GM19324 (cell line): ENCODE results near the gene APPBP2.
"Not testable (repeated sequence)": the region's sequence is repeated elsewhere in the genome, so short reads cannot be mapped to it uniquely, and the experiment has no call there.

ENCODE experiments used
- ATAC-seq: cut with Tn5 transposase; IDR thresholded peaks from one replicate; pipeline ENCODE4 v1.9.1; 2021; ENCODE audit warnings: mild to moderate bottlenecking, moderate library complexity; ENCODE audit not compliant: unreplicated experiment, low FRiP score

The APPBP2 gene

DNA sequence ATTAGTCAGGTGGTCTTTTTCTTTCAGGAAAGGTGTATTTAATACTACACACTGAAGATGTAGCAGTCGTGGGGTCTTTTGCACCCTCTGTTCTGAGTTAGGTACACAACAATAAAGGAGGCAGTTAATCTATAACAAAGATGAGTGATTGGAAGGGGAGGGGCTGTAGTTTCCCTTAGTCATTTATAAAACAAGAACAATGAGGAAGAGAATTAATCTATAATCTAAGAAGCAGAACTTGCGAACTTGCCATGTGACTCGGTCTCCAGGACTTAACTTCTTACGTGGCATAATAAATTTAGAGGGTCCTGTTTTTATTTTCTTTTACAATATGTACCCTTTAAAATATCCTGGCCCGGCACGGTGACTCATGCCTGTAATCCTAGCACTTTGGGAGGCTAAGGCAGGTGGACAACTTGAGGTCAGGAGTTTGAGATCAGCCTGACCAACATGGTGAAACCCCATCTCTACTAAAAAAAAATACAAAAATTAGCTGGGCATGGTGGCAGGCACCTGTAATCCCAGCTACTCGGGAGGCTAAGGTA lies 8.6 kb upstream of the APPBP2 start:
- ATAC-seq: no peak

DNA sequence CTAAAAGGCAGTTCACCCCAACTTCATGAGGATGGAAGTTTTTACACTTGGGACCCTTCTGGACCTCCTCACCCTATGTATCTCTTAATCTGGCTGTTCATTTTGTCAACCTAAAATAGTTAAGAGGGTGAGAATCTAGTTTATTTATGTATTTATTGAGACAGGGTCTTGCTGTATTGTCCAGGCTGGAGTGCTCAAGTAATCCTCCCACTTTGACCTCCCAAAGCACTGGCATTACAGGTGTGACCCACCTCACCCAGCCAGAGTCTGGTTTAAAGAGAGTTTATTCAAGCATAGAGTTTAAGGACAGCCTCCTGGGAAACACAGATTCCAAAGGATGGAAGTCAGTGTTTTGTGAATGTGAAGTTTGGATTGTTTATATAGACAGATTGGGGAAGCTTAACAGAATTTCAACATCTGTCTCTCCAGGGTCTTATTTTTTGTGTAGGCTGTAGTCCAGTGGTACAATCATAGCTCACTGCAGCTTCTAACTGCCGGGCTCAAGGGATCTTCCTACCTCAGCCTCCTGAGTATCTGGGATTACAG lies 8.0 kb upstream of the APPBP2 start:
- no peak for ATAC-seq

DNA sequence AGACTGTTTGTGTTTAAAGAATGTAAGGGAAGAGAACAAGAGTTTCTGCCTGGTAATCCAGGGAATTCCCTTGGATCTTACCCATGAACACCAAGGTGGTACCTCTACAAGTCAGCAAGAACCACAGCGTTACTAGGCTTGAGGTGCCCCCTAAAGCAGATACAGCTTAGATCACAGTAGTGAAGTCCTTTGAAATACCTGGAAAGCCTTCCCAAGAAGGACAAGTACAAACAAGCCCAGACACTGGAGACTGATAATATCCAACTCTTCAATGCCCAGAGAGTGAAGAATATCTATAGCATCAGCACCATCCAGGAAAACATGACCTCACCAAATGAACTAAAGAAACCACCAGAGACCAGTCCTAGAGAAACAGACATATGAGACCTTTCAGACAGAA lies 3.8 kb upstream of the APPBP2 start:
- no peak for ATAC-seq

DNA sequence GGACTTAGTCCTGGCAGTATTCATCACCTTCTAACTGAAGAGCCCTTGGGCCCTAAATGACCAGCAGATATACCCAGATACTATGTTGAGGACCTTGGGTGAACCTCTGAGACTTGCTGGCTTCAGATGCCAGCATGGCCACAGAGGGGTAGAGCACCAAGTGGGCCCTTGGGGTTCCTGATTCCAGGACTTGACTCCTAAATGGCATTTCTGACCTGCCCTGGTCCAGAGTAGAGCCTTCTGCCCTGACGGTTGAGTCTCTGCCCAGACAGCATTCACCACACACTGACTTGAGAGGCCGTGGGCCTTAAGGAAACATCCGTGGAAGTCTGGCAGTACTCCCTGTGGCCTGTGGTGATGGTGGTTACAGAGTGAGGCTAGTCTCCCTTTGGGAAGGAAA lies 2.8 kb upstream of the APPBP2 start:
- ATAC-seq: no peak

DNA sequence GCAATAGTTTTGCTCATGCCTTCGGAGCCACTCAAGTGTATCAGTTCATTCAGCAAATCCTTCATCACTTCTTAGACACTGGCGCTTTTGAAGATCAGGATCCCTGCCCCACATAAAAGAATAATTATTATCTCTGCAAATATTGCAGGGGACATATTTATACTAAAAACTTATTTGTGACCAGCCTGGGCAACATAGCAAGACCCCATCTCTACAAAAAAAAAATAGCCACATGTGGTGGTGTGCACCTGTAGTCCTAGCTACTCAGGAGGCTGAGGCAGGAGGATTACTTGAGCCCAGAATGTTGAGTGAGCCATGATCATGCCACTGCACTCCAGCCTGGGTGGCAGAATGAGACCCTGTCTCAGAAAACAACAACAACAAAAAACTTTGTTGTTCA lies 1.7 kb upstream of the APPBP2 start:
- no peak for ATAC-seq

DNA sequence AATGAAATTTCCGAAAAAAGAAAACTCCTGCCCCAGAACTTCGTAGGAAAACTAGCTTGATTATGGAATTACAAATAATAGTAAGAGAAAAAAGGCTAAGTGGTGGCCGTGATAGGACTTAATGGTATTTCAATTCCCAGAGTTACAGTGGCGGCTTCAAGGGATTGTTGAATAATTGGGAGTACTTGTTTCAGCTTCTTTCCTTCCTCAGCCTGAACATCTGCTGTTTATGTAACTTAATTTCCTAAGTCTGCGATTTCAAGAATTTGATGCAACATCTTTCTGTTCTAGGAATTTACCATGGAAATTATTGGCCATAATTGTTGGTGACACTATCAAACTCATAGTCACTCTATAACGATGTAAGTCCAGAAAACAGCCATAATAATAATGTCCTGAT lies 684 bp upstream of the APPBP2 start:
- ATAC-seq: no peak

DNA sequence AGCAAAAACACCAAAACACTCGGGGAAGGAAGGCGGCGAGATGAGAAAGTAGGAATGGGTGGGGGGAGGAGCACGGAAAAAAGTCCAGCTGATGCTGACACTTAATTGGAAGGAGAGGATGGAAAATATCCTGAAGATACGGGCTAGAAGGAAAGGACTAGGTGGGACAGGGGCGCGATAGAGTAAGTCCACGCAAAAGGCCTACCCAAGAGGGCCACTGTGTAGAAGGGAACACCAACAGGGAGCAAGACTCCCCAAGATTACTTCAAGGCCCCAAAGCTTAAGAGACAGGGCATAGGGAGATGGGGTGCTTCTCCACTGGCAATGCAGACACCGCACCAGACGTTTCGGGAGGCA lies 736 bp downstream of the APPBP2 start:
- ATAC-seq: peak; percentile 7

DNA sequence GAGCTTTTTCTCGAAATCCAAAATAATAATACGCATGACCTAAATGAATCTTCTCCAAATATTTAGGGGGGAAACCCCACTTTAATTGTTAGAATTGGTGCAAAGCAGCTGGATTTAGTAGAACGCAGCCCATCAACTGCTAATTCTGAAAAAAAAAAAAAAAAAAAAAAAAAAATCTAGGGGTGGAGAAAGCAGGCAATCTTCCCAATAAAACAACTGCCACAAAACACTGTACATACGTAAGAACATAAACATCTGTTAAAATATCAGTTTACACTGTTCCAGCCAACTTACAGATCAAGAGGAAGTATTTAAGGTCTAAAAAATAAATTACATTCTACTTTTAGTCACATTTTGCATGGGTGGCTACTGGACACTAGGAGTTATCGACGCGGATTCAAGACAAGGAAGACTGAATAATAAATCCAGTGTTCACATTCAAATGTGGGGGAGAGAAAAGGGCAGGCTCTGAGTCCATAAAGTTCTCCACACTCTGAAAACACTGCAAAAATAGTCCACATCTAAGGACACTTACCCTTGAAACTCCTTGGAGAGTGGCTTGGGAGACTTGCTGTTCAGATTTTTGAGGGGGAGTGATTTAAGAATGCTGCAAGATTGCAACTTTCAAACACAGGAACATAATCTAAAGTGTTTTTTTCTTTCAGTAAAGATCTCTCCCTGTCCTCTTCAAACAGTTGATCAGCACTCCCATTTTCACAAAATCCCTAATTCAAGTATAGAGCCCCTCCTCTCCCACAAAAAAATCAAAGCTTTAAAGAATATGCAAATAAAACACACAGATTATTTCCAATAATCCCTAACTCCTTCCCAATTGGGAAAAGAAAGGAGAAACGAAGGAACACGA lies 1.3 kb downstream of the APPBP2 start:
- no peak for ATAC-seq

DNA sequence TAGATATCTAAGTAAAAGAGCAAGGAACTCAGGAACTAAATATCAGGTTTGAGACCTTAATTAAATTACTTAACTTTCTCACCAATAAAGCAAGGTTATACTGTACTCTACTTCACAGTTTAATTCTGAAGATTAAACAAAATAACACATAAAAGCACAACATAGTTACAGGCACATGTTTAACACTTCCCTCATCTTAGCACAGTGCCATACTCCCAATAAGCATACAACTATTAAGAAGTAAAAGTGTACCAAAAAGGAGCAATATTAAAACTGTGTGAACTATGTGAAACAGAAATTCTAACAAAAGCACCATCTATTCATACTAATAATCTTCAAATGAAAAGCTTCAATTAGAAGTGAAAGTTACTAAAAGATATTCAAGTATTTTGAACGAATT lies 2.2 kb downstream of the APPBP2 start:
- no peak for ATAC-seq

DNA sequence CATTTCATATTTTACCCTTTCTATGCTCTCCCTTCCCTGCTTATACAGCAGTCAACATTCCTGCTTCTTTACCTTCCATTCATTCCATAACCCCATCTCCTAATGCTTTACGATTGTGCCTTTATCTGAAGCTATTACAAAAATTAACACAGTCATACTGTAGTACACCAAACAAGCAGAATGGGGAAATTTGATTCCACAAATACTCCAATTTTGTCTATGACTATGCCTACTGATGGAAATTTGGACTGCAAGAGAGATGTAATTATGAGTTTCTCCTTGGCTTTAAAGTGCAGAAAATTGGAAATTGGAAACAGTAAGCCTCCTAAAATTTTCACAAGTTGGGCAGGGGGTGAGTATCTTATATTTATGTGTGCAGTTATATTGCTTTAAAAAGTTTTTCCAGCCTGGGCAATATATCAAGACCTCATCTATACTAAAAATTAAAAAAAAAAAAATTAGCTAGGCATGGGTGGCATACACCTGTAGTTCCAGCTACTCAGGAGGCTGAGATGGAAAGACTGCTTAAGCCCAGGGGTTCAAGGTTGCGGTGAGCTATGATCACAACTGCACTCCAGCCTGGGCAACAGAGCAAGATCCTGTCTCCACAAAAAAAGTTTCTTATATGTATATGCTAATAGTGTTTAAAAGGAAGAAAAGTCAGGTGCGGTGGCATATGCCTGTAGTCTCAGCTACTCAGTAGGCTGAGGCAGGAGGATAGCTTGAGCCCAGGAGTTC lies 3.0 kb downstream of the APPBP2 start:
- ATAC-seq: no peak

DNA sequence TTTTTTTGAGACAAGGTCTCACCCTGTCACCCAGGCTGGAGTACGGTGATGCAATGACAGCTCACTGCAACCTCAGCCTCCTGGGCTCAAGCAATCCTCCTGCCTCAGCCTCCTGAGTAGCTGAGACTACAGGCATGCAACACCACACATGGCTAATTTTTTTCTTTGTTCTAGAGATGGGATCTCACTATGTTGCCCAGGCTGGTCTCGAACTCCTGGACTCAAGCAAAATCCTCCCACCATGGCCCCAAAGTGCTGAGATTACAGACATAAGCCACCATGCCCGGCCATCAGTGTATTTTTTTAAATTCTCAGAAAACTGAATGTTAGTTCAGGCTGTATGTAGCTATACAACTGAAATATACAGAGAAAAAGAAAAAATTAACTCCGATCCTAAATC lies 6.2 kb downstream of the APPBP2 start:
- no peak for ATAC-seq

DNA sequence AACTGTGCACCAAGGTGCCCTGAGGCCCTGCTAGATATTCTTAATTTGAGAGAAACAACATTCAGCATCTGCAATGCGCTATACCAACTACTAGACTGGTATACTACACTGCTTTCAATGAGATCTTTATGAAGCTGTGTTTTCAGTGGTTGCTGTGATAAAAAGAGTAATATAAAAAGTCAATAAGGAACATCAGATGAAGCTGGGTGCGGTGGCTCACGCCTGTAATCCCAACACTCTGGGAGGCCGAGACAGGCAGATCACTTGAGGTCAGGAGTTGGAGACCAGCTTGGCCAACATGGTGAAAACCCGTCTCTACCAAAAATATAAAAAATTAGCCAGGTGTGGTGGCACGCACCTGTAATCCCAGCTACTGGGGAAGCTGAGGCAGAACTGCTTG lies 10.4 kb downstream of the APPBP2 start:
- ATAC-seq: not testable (repeated sequence)

DNA sequence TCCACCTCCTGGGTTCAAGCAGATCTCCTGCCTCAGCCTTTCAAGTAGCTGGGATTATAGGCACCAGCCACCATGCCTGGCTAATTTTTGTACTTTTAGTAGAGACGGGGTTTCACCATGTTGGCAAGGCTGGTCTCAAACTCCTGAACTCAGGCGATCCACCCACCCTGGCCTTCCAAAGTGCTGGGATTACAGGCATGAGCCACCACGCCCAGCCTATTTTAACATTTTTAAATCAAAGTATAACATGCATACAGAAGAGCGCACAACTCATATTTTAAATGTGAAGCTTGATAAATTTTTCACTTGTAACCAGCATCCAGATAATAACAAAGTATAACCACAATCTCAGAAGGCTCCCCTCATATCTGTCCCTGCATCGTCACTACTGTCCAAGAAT lies 10.8 kb downstream of the APPBP2 start:
- ATAC-seq: not testable (repeated sequence)

DNA sequence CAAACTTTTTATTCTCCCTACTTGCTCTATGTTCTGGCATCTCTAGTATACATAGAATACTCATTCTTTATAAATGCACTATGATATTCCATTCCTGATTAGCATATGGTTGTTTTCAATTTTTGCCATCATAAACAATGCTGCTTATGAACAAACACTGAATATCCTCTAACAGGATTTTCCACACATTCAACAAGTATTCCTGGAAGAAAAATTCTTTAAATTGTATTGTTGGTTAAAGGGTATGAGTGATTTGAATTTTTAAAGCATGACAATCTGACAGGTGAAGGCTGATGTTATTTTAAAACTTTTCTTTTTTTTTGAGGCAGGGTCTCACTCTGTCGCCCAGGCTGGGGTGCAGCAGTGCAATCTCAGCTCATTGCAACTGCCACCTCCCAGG lies 11.5 kb downstream of the APPBP2 start:
- no peak for ATAC-seq

DNA sequence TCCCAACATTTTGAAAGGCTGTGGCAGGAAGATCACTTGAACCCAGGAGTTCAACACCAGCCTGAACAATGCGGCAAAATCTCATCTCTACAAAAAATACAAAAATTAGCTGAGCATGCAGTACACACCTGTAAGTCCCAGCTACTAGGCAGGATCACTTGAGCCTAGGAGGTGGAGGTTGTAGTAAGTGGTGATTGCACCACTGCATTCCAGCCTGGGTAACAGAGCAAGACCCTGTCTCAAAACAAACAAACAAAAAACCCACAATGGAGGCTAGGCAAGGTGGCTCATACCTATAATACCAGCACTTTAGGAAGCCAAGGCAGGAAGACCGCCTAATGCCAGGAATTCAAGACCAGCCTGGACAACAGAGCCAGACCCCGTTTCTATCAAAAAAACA lies 12.0 kb downstream of the APPBP2 start:
- no peak for ATAC-seq

DNA sequence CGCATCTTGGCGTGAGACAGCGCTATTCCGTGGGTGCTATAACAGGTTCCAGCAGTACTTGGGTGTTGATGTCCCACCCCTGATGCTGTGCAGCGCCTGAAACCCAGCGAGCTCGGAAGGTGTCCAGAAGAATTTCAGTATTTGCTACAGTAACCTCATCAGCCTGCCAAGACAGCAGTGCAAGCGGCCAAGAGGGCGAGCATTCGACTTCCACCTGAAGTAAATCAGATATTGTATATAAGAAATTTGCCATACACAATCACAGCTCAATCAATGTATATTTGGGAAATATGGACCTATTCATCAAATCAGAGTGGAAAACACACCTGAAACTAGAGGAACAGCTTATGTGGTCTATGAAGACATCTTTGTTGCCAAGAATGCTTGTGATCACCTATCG lies 13.0 kb downstream of the APPBP2 start:
- no peak for ATAC-seq

DNA sequence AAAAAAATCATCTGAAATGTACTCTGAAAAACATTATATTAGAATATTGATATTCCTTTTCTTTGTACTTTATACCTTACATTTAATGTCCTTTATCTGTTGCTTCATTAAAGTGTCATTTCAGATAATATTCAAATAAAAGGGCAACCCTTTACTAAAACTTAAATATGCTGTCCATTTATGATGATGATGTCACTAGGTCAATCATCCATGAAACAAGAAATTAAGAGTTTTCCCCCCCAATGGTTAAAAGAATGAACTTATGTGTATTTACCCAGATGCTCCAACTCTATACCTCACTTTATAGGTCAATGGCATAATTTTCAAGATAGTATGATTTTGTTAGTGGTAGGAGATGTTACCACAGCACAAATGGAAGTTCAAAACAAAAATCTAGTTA lies 15.3 kb downstream of the APPBP2 start:
- ATAC-seq: no peak

DNA sequence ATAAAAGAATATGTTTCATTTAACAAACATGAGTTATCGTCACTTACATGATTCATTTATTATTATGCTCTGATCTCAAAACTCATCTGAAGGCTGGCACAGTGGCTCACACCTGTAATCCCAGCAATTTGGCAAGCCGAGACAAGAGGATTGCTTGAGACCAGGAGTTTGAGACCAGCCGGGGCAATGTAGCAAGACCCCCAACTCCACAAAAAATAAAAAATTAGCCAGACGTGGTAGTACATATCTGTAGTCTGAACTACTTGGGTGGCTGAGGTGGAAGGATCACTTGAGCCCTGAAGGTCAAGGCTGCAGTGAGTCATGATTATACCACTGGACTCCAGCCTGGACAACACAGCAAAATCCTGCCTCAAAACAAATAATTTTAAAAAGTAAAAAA lies 16.0 kb downstream of the APPBP2 start:
- ATAC-seq: no peak

DNA sequence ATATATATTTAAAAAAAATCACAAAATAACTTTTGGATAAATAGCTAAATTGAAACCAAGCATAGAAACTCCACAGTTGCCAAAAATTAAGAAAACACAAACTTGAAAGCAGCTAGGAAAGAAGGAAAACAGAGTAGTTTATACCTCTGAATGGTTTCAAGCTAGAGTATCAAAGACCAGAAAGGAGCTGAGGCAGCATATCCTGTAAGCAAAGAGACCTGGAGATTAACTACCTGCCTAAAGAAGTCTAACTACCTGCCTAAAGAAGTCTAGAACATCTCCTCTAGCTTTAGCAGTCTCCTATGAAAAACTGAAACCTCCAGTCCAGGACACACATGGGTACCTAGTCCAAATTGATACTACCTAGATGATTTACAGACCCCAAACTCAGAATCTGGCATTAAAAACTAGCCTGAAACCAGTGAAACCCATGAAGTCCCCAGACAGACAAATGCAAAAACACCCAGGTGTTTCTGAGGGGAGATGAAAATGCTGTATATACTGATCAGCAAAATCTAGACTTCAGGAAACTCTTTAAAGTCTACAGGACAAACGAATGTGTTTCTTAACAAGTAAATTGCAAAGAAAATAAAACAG lies 17.6 kb downstream of the APPBP2 start:
- ATAC-seq: no peak

DNA sequence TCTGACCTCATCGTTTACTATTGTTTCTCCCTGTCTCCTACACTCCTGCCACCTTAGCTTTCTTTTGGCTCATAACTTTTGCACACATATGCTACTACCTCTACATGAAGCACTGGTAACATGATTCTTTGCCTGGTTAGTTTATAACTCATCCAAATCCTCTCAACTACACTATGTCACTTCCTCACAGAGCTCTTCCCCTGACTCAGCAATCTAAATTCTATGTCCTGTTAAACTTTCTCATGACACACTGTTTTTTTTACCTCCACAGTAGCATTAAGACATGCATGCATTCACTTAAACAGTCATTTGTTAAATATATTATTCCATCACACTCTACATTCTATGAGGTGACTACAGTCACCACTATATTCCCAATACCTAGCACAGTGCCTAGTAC lies 19.7 kb downstream of the APPBP2 start:
- ATAC-seq: no peak

DNA sequence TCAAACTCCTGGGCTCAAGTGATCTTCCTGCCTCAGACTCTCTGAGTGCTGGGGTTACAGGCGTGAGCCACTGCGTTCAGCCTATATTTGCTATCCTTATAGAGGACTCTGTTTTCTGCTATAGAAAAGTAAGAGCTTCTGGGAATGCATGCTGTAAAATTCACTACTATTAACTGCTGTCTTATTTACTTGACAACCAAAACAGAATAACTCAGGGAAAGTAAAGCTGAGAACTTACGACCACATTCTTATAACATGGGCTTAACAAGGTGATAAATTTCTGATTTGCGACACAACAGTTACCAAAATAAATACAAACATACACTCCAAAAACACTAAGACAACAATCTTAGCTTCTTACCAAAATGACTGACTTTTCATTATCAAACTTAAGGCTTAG lies 23.9 kb downstream of the APPBP2 start:
- ATAC-seq: no peak
